GM18526 (cell line): ENCODE data around the gene DNAAF5.

Experiments
- POLR2A ChIP-seq: IDR thresholded peaks from 3 replicates; pipeline ENCODE4 v1.6.1; 2011; ENCODE audit not compliant: insufficient read length; ENCODE audit errors: extremely low read depth

Gene DNAAF5

GRCh38 chr7:732094-732541, 5.6 kb downstream of the DNAAF5 start:
- TF ChIP-seq POLR2A = no peak

GRCh38 chr7:732556-732955, 6.1 kb downstream of the DNAAF5 start:
- no peak for TF ChIP-seq POLR2A

- no peak for TF ChIP-seq POLR2A
Observed at GRCh38 chr7:734214-734613, 7.7 kb downstream of the DNAAF5 start.

- TF ChIP-seq POLR2A = no peak
Observed at GRCh38 chr7:734808-735207, 8.3 kb downstream of the DNAAF5 start.

- no peak for TF ChIP-seq POLR2A
Observed at GRCh38 chr7:738241-738640, 11.7 kb downstream of the DNAAF5 start.

DNA sequence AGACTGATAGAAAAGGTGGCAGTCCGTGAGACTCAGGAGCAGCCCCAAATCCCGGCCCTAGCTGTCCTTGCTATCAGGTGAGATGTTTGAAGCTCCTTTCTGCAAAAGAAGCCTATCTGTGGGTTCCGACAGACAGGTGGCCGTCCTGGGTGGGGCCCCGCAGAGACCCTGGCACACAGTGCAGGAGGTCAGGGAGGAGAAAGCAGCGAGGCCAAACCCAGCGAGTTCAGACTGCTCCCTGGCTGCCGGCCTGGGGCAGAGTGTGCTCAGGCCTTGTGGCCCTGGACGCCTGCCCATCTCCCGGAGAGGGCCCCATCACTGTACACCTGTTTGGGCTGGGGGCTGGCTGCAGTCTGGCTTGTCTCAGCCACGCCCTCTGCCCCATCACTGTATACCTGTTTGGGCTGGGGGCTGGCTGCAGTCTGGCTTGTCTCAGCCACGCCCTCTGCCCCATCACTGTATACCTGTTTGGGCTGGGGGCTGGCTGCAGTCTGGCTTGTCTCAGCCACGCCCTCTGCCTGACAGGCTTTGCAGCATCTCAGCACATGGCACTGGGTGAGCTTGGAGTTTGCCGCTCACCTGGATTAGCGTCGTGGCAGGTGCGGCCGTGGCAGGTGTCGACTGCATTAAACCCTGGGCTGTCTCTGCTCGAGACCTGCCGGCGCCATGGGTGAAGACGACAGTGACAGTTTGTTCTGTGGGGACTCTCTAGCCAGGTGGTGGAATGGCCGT, 12.4 kb downstream of the DNAAF5 start:
- no peak for TF ChIP-seq POLR2A

DNA sequence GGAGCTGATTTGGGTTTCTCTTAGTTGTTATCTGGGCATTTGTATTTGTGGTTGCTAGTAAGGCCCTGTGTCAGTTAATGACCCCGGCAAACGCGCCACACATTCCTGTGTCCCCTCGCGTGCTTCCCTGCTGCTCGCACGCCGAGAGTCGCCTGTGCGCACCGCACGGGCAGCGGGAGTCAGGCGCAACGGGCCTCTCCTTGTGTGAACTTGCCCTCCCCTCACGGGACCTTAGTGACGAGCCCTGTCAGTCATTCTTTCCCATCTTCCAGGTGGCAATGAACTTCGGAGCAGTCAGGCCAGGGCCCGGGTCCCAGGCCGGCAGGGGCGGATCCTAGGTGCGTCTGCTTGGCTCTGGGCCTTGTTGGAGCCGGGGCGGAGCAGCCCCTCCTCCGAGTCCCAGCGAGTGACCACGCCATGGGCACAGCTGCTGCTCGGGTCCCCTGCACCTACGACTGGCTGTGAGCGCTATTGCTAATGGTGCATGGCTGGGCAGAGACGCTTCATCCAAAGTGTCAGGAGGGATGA, 13.0 kb downstream of the DNAAF5 start:
- TF ChIP-seq POLR2A = no peak

- no peak for TF ChIP-seq POLR2A
Observed at GRCh38 chr7:739983-740942, 13.8 kb downstream of the DNAAF5 start.

GRCh38 chr7:741191-741671, 14.7 kb downstream of the DNAAF5 start:
- no peak for TF ChIP-seq POLR2A

DNA sequence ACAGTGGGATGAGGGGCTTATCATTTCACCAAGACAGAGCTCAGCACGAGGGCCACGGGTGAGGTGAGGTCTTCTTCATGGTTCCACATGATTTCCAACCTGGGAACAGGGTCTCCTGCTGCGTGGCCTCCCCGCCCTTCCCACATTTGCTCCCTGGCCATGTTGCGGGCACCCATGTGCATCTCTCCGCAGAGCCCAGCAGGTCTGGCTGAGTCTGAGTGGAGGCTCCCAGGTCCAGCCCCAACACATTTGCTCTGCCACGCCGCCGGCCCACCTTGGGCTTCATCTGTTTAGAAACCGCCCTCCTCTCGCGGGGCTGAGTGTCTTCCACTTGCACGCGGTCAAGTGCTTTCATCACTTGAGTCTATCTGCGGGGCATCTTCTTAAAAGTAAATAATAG, 15.4 kb downstream of the DNAAF5 start:
- no peak for TF ChIP-seq POLR2A

DNA sequence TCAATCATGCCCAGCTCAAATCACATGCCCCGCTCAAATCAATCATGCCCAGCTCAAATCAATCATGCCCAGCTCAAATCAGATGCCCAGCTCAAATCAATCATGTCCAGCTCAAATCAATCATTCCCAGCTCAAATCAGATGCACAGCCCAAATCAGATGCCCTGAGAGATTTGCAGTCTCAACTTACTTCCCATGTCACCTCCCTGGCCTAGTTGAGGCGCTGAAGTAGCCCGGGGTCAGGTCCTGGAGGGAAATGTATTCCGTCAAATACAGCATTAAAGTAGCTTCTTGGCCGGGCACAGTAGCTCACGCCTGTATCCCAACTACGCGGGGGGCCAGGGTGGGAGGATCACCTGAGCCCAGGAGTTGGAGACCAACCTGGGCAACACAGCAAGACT, 16.3 kb downstream of the DNAAF5 start:
- TF ChIP-seq POLR2A = no peak

DNA sequence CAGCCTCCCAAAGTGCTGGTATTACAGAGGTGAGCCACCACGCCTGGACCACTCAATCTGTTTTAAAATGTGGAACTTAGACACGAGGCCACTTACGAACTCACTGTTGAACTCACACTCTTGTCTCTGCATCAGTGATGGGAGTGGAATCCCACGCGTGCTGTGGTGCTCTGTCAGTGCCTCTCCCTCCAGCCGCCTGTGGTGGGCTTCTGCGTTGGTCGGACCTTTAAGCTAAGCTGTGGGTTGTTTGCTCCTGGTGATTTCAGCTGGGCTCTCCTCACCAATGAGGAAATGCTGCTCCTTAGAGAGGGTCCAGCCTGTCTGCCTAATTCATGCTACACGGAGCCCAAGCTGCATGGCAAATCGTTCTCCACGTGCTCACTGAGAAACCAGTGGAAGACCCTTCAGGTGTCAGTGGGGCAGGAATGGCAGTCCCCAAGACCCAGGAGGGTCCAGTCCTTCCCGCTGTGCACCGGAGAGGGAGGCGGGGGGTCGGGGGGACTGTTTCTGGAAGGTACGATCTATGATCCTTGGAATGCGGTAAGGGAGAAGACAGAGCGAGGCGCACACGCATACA, 18.4 kb downstream of the DNAAF5 start:
- no peak for TF ChIP-seq POLR2A

DNA sequence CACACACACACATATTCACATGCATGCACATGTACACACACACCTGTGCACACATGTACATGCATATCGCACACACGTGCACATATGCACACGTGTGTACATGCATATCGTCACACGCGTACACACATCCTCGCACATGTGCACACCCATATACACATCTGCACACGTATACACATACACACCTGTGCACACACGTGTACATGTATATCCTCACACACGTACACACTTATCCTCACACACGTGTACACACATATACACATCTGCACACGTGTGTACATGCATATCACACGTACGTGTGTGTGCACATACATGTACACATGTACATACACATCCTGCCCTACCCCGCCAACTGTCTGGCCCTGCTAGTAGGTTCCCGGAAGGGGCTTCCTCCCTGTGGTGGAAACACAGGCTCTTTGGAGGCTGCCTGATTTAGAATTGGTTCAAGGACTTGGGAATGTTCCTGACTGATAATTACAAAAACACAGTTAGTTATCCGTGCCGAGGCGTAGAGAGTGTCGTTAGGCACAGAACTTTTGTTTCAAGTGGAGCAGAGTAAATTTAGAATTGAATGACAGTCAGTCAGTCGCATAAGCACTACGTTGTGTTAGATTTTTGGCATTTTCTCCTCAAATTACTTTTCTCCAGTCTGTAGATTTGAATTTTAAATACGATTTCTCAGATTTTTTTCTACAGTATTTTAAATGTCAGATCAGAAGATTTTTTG, 19.1 kb downstream of the DNAAF5 start:
- no peak for TF ChIP-seq POLR2A

- TF ChIP-seq POLR2A = no peak
Observed at GRCh38 chr7:746155-747061, 19.9 kb downstream of the DNAAF5 start.

GRCh38 chr7:747186-747585, 20.7 kb downstream of the DNAAF5 start:
- no peak for TF ChIP-seq POLR2A
